NOMO-1 treated with DMSO at 0.1 percent for 48 hours (cell line): Measurements from ENCODE around the gene SCD.

Source experiments
- DNase-seq: peaks from one replicate; lab custom pipeline; 2025; ENCODE audit not compliant: unreplicated experiment; lab: John Stamatoyannopoulos, UW

The SCD gene

DNA sequence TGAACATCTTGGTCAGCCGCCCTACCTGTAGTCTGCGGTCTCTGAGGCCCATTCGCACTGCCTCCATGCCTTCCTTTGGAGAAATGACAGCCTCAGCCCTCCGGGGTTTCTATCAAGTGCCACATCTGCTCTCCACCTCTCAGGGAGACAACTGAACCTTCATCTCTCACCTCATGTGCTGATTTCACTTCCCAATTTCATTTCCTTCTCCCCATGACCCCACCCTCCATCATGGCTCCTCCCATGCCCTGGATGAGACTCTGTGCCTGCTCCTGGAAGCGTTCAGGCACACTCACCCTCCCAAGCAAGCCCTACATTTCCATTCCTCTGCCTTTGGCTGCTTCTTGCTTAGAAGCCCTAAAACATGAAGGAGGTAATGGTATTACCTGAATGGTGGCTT is 7.8 kb upstream of the SCD start:
- DNase-seq, result peak; percentile 83

GRCh38 chr10:100340948-100341847 is 5.8 kb upstream of the SCD start:
- DNase-seq, result no peak

- DNase-seq, result peak; percentile 59
Observed at GRCh38 chr10:100341953-100342626, 4.9 kb upstream of the SCD start.

- DNase-seq, result no peak
Observed at GRCh38 chr10:100342627-100342972, 4.4 kb upstream of the SCD start.

DNA sequence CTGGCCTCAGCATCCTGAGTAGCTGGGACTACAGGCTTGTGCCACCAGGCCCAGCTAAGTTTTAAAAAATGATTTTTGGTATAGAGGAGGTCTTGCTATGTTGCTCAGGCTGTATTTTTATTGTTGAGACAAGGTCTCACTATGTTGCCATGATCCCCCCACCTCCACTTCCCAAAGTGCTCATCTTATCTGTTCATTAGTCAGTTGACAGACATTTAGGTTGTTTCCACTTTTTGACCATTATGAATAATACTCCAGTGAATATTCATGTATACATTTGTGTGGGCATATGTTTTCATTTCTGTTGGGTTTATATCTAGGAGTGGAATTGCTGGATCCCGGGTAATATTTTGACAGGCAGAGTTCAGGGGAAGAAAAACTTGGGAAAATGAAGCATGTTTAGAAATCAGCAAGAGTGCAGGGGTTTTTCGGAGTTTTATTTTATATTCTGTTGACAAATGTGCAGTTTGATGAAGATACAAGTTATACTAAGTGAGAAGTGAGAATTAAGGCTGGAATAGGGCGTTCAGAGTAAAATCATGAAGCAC is 2.7 kb upstream of the SCD start:
- no peak for DNase-seq

DNA sequence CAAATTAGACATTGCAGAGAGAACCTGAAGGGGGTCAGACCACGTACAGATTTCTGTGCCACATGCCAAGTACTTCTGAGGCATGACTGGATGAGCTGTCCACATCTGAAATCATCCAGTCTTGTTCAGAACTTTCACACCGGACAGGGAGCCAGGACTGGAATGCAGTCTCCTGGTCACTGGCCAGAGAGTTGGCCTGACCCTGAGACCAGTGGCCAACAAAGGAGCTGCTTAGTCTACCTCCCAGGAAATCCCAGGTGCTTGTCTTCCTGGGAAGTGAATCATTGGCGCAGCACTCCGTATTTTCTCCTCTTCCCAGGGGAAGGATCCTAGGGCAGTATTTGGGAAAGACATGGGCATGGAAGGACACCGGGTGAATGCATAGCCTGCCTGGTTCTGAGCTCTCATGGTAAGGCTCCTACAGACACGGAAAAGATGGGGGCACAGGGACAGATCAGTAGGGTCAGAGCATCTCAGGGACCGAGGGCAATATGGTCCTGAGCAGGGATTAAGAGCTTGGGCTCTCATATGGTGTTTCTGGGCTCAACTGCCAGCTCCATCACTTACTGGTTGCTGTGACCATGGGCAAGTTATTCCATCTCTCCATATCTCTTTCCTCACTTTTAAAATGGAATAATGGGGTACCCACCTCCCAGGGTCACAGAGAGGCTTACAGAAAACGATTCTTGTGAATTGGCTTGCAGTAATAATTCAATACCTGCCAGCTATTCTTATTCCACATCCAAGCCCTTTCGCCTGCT is 1.3 kb upstream of the SCD start:
- no peak for DNase-seq

DNA sequence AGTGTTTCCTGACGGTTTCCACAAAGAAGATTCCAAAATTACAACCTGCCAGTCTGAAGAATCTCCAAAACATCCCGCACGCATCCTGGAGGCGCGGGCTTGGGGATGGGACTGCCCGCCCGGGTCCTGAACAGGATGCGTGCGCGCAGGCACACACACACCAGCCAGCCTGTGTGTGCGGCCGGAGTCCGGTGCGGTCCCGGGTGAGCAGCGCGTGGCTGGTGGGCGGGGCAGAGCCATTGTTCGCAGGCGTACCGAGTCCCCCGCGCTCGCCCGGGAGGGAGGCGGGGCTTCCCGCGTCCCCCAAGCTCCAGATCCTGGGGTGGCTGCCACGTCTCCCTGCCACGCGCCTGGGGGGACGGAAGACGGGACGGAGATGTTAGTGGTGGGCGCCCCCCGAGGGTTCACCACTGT is 675 bp upstream of the SCD start:
- peak; percentile 53 for DNase-seq

GRCh38 chr10:100347568-100348195 is 649 bp downstream of the SCD start:
- no peak for DNase-seq

- no peak for DNase-seq
Observed at GRCh38 chr10:100348389-100348927, 1.4 kb downstream of the SCD start.

DNA sequence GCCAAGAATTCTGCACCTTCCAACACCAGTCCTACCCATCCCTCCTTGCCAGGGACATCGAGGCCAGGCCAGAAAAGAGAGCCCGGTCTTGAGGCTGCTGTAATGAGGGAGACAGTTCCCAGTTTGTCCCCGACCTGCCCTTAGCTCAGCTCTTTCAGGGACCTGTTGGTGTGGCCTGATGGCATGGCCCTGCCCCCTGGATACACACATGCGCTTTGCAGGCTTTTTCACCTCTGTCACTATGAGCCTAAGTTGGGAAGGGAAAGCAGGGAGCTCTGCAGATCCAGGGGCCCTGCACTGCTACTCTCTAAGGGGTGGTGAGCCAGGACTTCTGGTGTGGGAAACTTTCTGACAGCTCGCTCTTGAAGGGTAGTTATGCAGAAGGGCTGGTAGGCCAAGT is 2.1 kb downstream of the SCD start:
- DNase-seq, result no peak

DNA sequence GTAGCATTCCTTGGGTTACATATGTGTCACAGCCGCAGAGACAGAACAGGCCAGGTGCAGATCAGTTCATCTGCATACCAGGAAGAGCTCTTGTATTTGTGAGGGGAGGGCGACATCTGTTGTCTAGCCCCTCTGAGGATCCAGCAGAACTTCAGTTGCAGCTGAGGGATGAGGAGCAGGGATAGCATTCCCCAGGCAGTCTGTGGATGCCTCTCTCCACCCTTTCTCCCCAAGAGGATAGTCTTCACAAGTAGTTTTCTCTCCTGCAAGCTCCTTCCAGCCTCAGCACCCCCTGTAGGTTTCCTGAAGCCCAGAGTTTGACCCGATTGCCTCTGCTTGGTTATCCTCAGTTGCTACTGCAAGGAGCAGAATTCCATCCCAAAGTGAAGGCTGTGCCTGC is 2.6 kb downstream of the SCD start:
- DNase-seq, result no peak

- DNase-seq, result no peak
Observed at GRCh38 chr10:100350914-100351485, 4.0 kb downstream of the SCD start.

DNA sequence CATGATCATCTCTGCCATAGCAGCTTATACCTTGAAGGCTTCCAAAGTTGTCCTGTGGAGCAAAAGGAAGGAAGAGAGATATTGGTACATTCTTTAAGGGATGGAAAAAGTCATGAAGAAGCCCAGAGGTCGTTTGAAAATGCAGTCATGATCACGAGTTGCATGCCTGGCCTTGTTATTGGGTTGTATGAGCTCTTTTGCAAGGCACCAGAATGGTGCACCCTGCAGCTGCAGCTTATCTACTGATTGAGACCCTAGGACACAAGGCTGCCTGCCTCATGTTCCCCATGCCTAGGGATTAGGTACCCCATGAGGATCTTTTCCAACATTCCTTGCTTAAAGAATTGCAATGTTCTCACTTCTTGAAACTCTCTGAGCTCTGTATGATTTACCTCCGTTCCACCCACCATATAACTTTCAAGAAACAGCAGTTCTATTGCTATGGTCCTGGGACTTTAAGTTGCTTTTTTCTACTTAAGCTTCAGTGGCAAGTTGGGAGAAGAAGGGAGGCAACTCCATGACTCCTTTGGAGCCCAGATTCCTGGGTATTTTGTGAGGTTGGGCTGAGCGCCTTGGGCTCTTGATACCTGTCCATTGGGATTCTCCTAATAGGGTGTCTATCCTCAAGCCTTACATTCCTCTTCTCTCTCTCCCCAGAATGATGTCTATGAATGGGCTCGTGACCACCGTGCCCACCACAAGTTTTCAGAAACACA is 6.9 kb downstream of the SCD start:
- no peak for DNase-seq

- DNase-seq, result no peak
Observed at GRCh38 chr10:100355086-100355485, 8.1 kb downstream of the SCD start.

DNA sequence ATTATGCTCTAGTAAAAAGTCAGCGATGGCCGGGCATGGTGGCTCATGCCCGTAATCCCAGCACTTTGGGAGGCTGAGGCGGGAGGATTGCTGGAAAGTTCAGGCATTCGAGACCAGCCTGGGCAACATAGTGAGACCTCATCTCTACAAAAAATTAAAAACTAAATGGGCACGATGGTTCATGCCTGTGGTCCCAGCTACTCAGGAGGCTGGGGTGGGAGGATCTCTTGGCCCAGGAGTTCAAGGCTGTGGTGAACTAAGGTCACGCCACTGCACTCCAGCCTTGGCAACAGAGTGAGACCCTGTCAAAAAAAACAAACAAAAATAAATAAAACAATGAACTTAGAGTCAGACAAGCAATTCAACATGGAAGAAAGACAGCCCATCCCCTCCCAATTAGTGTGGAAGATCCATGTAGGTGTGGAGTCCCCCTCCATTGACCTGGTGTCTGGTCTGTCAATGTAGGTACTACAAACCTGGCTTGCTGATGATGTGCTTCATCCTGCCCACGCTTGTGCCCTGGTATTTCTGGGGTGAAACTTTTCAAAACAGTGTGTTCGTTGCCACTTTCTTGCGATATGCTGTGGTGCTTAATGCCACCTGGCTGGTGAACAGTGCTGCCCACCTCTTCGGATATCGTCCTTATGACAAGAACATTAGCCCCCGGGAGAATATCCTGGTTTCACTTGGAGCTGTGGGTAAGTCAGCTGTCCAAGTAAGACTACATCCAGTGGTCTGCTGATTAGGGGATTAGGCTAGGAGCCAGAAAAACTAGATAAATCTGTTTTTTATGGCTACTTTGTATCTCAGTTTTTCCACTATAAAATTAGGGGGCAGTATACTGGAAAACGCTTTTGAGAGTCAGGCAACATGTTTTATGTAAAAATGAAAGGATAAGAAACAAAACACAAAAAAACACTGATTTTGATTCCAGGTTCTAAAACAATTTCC is 9.3 kb downstream of the SCD start:
- DNase-seq, result no peak

DNA sequence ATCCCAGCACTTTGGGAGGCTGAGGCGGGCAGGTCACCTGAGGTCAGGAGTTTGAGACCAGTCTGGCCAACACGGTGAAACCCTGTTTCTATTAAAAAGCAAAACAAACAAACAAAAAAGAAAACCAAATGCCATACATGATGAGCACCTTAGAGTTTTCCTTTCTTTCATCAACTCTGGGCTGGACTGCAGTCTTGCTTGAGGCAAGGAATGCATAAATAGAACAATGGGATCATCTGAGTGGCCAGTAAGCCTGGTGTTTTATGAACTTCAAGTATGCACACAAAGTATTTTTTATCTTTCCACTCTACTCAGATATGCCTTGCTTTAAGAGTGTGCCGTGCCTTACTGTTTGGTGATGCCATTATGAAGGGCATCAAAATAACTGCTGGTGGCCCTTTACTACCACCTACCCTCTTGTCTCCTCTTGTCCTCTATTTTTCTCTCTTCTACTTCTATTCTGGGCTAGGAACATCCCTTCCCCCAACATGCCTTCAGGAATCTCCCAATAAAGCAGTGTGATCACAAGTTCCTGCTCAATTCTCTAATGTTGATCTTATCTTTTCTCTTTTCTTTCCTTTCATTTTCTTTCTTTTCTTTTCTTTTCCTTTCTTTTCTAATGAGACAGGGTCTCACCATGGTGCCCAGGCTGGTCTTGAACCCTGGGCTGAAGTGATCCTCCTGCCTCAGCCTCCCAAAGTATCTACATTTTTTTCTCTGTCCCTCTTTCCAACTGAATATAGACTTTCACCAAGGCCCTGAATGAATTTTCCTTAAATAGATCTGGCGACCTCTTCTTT is 10.2 kb downstream of the SCD start:
- no peak for DNase-seq

GRCh38 chr10:100359030-100359432 is 12.0 kb downstream of the SCD start:
- no peak for DNase-seq
